HG03025 (cell line): ENCODE results near the gene FEM1C.
"Not testable (repeated sequence)": the region's sequence is repeated elsewhere in the genome, so short reads cannot be mapped to it uniquely, and the experiment has no call there.

ENCODE experiments used
- ATAC-seq: cut with Tn5 transposase; IDR thresholded peaks from one replicate; pipeline ENCODE4 v1.9.1; 2021; ENCODE audit warnings: mild to moderate bottlenecking, moderate library complexity; ENCODE audit not compliant: unreplicated experiment, low FRiP score

FEM1C gene

GRCh38 chr5:115480900-115481299 lies 63.7 kb downstream of the FEM1C start:
- no peak for ATAC-seq

- peak; percentile 70 for ATAC-seq
These were observed 64.3 kb downstream of the FEM1C start for GRCh38 chr5:115480271-115480670.

- ATAC-seq, result not testable (repeated sequence)
These were observed 65.3 kb downstream of the FEM1C start for GRCh38 chr5:115479166-115479873.

GRCh38 chr5:115478281-115478680 lies 66.3 kb downstream of the FEM1C start:
- no peak for ATAC-seq

GRCh38 chr5:115477581-115477980 lies 67.0 kb downstream of the FEM1C start:
- ATAC-seq, result no peak

GRCh38 chr5:115475788-115476187 lies 68.8 kb downstream of the FEM1C start:
- no peak for ATAC-seq

- no peak for ATAC-seq
These were observed 72.1 kb downstream of the FEM1C start for GRCh38 chr5:115472271-115473025.

GRCh38 chr5:115471345-115472063 lies 73.1 kb downstream of the FEM1C start:
- no peak for ATAC-seq

- no peak for ATAC-seq
These were observed 73.7 kb downstream of the FEM1C start for GRCh38 chr5:115470921-115471320.
